Stimulated activated effector memory CD8-positive, alpha-beta T cell treated with anti-CD3 and anti-CD28 coated beads, Interleukin-12 subunit alpha, Interleukin-12 subunit beta, amount 100 ng/mL, for 72 hours (primary cell): ENCODE data around the gene DNAH8.
"Not testable (repeated sequence)": the region's sequence is repeated elsewhere in the genome, so short reads cannot be mapped to it uniquely, and the experiment has no call there.

Experiments used
- ATAC-seq: fragments of 150-1000 bp; cut with Tn5 transposase; 2 replicates; pipeline ENCODE4 v1.10.0; 2021
- DNase-seq, 2 donors: peaks; one replicate each; pipeline ENCODE4 v3.0.0; 2021 to 2022; ENCODE audit warnings: low spot score in 2 of 2
- H3K27ac Mint-ChIP-seq: one replicate; pipeline ENCODE4 v1.8.0; 2022; ENCODE audit warnings: mild to moderate bottlenecking, mixed read lengths
- H3K36me3 Mint-ChIP-seq: one replicate; pipeline ENCODE4 v1.8.0; 2022; ENCODE audit warnings: mild to moderate bottlenecking, mixed read lengths
- H3K4me1 Mint-ChIP-seq: one replicate; pipeline ENCODE4 v1.8.0; 2022; ENCODE audit warnings: mixed read lengths
- H3K4me3 Mint-ChIP-seq: one replicate; pipeline ENCODE4 v1.8.0; 2022; ENCODE audit warnings: mild to moderate bottlenecking, mixed read lengths
- H3K9me3 Mint-ChIP-seq: one replicate; pipeline ENCODE4 v1.8.0; 2022; ENCODE audit warnings: mixed read lengths

The DNAH8 gene

GRCh38 chr6:38907264-38907663, 192.2 kb downstream of the DNAH8 start:
- Mint-ChIP-seq H3K9me3 (no peaks in the 10 kb centered on the region), H3K36me3 (no peaks in the 10 kb centered on the region), H3K4me1 (no peaks in the 10 kb centered on the region), H3K4me3 (no peak overlapping the region), H3K27ac (no peak overlapping the region)
- DNase-seq (no peak), ATAC-seq (no peak)

GRCh38 chr6:38909015-38909730, 194.1 kb downstream of the DNAH8 start:
- DNase-seq (no peak), ATAC-seq (no peak)
- H3K27ac Mint-ChIP-seq = no peak overlapping the region
- no peak overlapping the region for H3K4me3 Mint-ChIP-seq
- H3K9me3 Mint-ChIP-seq = no peaks in the 10 kb centered on the region
- H3K4me1 Mint-ChIP-seq = no peaks in the 10 kb centered on the region
- H3K36me3 Mint-ChIP-seq = no peaks in the 10 kb centered on the region

- Mint-ChIP-seq H3K4me1 (no peaks in the 10 kb centered on the region), H3K36me3 (no peaks in the 10 kb centered on the region), H3K27ac (no peak overlapping the region), H3K9me3 (no peaks in the 10 kb centered on the region), H3K4me3 (no peak overlapping the region)
- DNase-seq = no peak
- no peak for ATAC-seq
Measured at GRCh38 chr6:38910207-38910606, 195.1 kb downstream of the DNAH8 start.

GRCh38 chr6:38912378-38912777, 197.3 kb downstream of the DNAH8 start:
- H3K27ac Mint-ChIP-seq = no peak overlapping the region
- no peak overlapping the region for H3K4me3 Mint-ChIP-seq
- ATAC-seq = peak; percentile 44
- no peaks in the 10 kb centered on the region for H3K9me3 Mint-ChIP-seq
- no peak for DNase-seq
- no peaks in the 10 kb centered on the region for H3K4me1 Mint-ChIP-seq
- H3K36me3 Mint-ChIP-seq = no peaks in the 10 kb centered on the region

- Mint-ChIP-seq H3K4me3 (no peak overlapping the region), H3K36me3 (no peaks in the 10 kb centered on the region), H3K27ac (no peak overlapping the region), H3K4me1 (no peaks in the 10 kb centered on the region), H3K9me3 (no peaks in the 10 kb centered on the region)
- DNase-seq (no peak), ATAC-seq (no peak)
Measured at GRCh38 chr6:38915205-38915925, 200.3 kb downstream of the DNAH8 start.

- H3K4me1 Mint-ChIP-seq, H3K36me3 Mint-ChIP-seq, DNase-seq, ATAC-seq, H3K9me3 Mint-ChIP-seq, H3K27ac Mint-ChIP-seq, H3K4me3 Mint-ChIP-seq: not testable (repeated sequence)
Measured at GRCh38 chr6:38921540-38921939, 206.4 kb downstream of the DNAH8 start.

GRCh38 chr6:38924791-38925509, 209.8 kb downstream of the DNAH8 start:
- H3K4me1 Mint-ChIP-seq = no peaks in the 10 kb centered on the region

GRCh38 chr6:38929560-38929959, 214.4 kb downstream of the DNAH8 start:
- ATAC-seq (no peak), DNase-seq (no peak)
- Mint-ChIP-seq H3K4me3 (no peak overlapping the region), H3K36me3 (no peaks in the 10 kb centered on the region), H3K4me1 (no peaks in the 10 kb centered on the region), H3K27ac (no peak overlapping the region), H3K9me3 (no peaks in the 10 kb centered on the region)

More at GRCh38 chr6:38924791-38925509, 209.8 kb downstream of the DNAH8 start:
- Mint-ChIP-seq H3K4me3 (no peak overlapping the region), H3K9me3 (no peaks in the 10 kb centered on the region), H3K36me3 (no peaks in the 10 kb centered on the region), H3K27ac (no peak overlapping the region)
- DNase-seq (no peak), ATAC-seq (no peak)

GRCh38 chr6:38933426-38933825, 218.3 kb downstream of the DNAH8 start:
- Mint-ChIP-seq H3K36me3 (no peaks in the 10 kb centered on the region), H3K4me3 (no peak overlapping the region), H3K4me1 (no peaks in the 10 kb centered on the region), H3K27ac (no peak overlapping the region), H3K9me3 (no peaks in the 10 kb centered on the region)
- ATAC-seq = peak; percentile 43
- DNase-seq = no peak

- DNase-seq = no peak
- no peaks in the 10 kb centered on the region for H3K36me3 Mint-ChIP-seq
- no peaks in the 10 kb centered on the region for H3K9me3 Mint-ChIP-seq
- H3K4me1 Mint-ChIP-seq = no peaks in the 10 kb centered on the region
- H3K4me3 Mint-ChIP-seq = no peak overlapping the region
- ATAC-seq = no peak
- H3K27ac Mint-ChIP-seq = no peak overlapping the region
Measured at GRCh38 chr6:38935051-38935450, 219.9 kb downstream of the DNAH8 start.

GRCh38 chr6:38937839-38938613, 222.9 kb downstream of the DNAH8 start:
- no peak overlapping the region for H3K4me3 Mint-ChIP-seq
- H3K36me3 Mint-ChIP-seq = no peaks in the 10 kb centered on the region
- ATAC-seq (no peak), DNase-seq (no peak)
- no peak overlapping the region for H3K27ac Mint-ChIP-seq
- no peaks in the 10 kb centered on the region for H3K9me3 Mint-ChIP-seq
- no peaks in the 10 kb centered on the region for H3K4me1 Mint-ChIP-seq

GRCh38 chr6:38938741-38939140, 223.6 kb downstream of the DNAH8 start:
- no peak for ATAC-seq
- H3K4me1 Mint-ChIP-seq = no peaks in the 10 kb centered on the region
- H3K36me3 Mint-ChIP-seq = no peaks in the 10 kb centered on the region
- no peak overlapping the region for H3K4me3 Mint-ChIP-seq
- DNase-seq = no peak
- no peaks in the 10 kb centered on the region for H3K9me3 Mint-ChIP-seq
- no peak overlapping the region for H3K27ac Mint-ChIP-seq

GRCh38 chr6:38942442-38942841, 227.3 kb downstream of the DNAH8 start:
- Mint-ChIP-seq H3K9me3 (no peaks in the 10 kb centered on the region), H3K4me3 (no peak overlapping the region), H3K4me1 (no peaks in the 10 kb centered on the region), H3K36me3 (no peaks in the 10 kb centered on the region), H3K27ac (no peak overlapping the region)
- DNase-seq (no peak), ATAC-seq (no peak)

GRCh38 chr6:38942965-38943364, 227.9 kb downstream of the DNAH8 start:
- no peaks in the 10 kb centered on the region for H3K9me3 Mint-ChIP-seq
- DNase-seq (no peak), ATAC-seq (no peak)
- H3K4me1 Mint-ChIP-seq = no peaks in the 10 kb centered on the region
- H3K36me3 Mint-ChIP-seq = no peaks in the 10 kb centered on the region
- H3K4me3 Mint-ChIP-seq = no peak overlapping the region
- no peak overlapping the region for H3K27ac Mint-ChIP-seq

GRCh38 chr6:38943964-38944363, 228.9 kb downstream of the DNAH8 start:
- DNase-seq (no peak), ATAC-seq (no peak)
- no peak overlapping the region for H3K4me3 Mint-ChIP-seq
- H3K36me3 Mint-ChIP-seq = no peaks in the 10 kb centered on the region
- H3K27ac Mint-ChIP-seq = no peak overlapping the region
- H3K4me1 Mint-ChIP-seq = no peaks in the 10 kb centered on the region
- H3K9me3 Mint-ChIP-seq = no peaks in the 10 kb centered on the region
